ENCODE measurements around the gene RCSD1. TPM values are rescaled to one million over a fixed set of nuclear protein-coding genes. Genes with fewer than 3 reads are reported as not detected.

The RCSD1 gene
- total RNA-seq, 2 donors from 2014 or later = 2.8 to 13.8 TPM

DNA sequence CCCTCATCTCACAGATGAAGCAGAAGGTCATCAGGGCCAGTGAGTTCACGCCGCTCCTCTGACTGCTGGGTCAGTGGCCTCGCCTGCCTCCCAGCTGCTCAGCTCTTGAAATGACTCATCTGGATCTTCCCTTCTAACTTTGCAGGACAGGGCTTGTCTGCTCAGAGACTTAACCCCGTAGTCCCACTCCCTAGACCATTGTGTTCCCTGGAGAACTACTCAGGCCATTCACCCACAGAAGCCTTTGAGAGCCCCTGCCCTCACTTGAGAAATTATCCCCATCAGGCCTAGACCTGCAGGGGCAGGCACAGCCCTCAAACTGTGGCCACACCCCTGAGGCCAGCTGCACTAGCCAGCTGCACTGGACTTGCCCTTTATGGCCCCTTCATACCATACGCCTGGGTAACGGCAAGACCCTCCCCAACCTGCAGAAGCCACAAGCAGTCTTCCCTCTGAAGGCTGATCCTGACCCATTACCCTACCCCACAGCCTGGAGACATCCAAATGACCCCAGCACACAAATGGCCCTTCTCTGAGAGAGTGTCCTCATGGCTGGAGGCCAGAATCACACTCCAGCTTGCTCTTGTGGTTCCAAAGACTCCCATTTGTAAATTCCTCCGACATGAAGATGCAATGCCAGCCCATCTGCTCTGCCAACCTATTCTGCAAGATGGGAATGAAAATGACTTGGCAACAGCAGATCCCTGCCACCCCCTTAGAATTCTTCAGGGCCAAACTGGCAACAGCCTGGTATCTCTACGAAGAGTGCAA is 33.2 kb downstream of the RCSD1 start:
- no peak for DNase-seq (ENCODE audit: low spot score)
- Histone ChIP-seq H3K27me3 (replicated peaks; ENCODE audit: insufficient read depth) (no peaks in the 10 kb centered on the region), H3K9me3 (no peaks in the 10 kb centered on the region), H3K4me3 (no peak overlapping the region), H3K27ac (no peak overlapping the region), H3K4me1 (replicated peaks) (peaks cover 3% of the 10 kb centered on the region), H3K36me3 (no peaks in the 10 kb centered on the region)
- intact Hi-C loops (cut with DNase I) = no loop called here
- TF ChIP-seq, protein P1, sequence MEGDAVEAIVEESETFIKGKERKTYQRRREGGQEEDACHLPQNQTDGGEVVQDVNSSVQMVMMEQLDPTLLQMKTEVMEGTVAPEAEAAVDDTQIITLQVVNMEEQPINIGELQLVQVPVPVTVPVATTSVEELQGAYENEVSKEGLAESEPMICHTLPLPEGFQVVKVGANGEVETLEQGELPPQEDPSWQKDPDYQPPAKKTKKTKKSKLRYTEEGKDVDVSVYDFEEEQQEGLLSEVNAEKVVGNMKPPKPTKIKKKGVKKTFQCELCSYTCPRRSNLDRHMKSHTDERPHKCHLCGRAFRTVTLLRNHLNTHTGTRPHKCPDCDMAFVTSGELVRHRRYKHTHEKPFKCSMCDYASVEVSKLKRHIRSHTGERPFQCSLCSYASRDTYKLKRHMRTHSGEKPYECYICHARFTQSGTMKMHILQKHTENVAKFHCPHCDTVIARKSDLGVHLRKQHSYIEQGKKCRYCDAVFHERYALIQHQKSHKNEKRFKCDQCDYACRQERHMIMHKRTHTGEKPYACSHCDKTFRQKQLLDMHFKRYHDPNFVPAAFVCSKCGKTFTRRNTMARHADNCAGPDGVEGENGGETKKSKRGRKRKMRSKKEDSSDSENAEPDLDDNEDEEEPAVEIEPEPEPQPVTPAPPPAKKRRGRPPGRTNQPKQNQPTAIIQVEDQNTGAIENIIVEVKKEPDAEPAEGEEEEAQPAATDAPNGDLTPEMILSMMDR (IDR thresholded peaks at IDR 0.05) = no peak
- TF ChIP-seq POLR2A (IDR thresholded peaks at IDR 0.05) (no peak), POLR2AphosphoS5 (IDR thresholded peaks at IDR 0.05) (no peak)
- 51% methylated on average over 8 of the region's 8 CpGs for WGBS

DNA sequence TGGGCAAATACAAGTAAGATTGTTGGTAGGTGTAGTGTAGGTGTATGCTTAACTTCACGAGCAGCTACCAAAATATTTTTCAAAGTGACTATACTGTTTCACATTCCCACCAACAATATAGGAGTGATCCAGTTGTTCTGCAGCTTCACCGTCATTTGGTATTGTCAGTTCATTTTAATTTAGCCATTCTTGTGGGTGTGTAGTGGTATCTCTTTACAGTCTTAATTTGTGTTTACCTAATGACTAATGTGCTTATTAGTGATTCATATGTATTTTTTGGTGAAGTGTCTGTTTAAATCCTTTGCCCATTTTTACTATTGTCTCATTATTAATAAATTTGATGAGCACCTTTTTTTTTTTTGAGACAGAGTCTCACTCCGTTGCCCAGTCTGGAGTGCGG is 35.4 kb downstream of the RCSD1 start:
- peaks cover 3% of the 10 kb centered on the region for H3K4me1 ChIP-seq (replicated peaks)

DNA sequence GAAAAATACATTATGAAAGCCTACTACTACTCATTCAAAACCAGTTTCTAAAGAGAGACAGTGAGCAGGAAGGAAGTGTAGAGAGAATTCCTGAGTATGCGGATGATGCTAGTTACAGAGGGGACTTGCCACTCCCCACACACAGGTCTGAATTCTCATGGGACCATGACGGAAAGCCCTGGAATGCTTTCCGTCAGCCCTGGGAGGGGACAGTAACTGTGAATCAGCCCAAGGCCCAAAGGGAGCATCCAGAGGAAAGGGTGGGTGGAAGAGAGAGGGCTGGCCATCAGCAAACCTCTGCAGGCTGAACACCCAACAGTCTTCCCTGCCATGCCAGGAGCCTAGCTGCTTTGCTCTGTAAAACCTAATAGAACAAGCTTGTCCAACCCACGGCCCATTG is 36.4 kb downstream of the RCSD1 start:
- 88% methylated on average over 4 of the region's 4 CpGs for WGBS
- peaks cover 3% of the 10 kb centered on the region for H3K4me1 ChIP-seq (replicated peaks)
- intact Hi-C loops (cut with DNase I) = no loop called here

More for the DNA sequence above, 35.4 kb downstream of the RCSD1 start:
- WGBS = 92% methylated on average over 4 of the region's 4 CpGs
- Histone ChIP-seq H3K9me3 (no peaks in the 10 kb centered on the region), H3K27me3 (replicated peaks; ENCODE audit: insufficient read depth) (no peaks in the 10 kb centered on the region), H3K36me3 (no peaks in the 10 kb centered on the region), H3K27ac (no peak overlapping the region), H3K4me3 (no peak overlapping the region)
- DNase-seq (ENCODE audit: low spot score) = no peak
- no peak for TF ChIP-seq POLR2A (IDR thresholded peaks at IDR 0.05)
- TF ChIP-seq, protein P1 (IDR thresholded peaks at IDR 0.05) = no peak
- TF ChIP-seq POLR2AphosphoS5 (IDR thresholded peaks at IDR 0.05) = no peak
- intact Hi-C loops (cut with DNase I) = no loop called here

DNA sequence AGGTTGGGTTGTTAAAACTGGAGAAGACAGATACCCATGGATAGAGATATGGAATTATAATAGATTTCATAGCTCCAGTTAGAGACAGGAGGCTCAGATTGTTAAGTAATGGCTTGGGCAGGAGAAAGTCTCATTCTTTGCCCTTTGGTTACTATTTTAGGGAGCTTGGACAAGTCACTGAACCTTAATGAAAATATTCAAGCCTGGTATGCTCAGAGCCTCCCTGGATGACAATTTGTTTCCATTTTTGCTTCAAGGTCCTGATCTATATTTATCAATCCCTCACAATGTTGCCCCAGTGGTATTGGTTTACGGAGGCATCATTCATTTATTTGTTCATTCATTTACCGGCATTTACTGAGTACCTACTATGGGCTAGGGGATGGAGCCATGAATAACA is 37.5 kb downstream of the RCSD1 start:
- no peak for DNase-seq (ENCODE audit: low spot score)
- no peaks in the 10 kb centered on the region for H3K36me3 ChIP-seq
- no peak overlapping the region for H3K27ac ChIP-seq
- 93% methylated on average over 2 of the region's 2 CpGs for WGBS
- TF ChIP-seq POLR2AphosphoS5 (IDR thresholded peaks at IDR 0.05) (no peak), POLR2A (IDR thresholded peaks at IDR 0.05) (no peak)
- TF ChIP-seq, protein P1 (IDR thresholded peaks at IDR 0.05) = no peak
- no peak overlapping the region for H3K4me3 ChIP-seq
- no peaks in the 10 kb centered on the region for H3K27me3 ChIP-seq (replicated peaks; ENCODE audit: insufficient read depth)
- H3K4me1 ChIP-seq (replicated peaks) = peaks cover 3% of the 10 kb centered on the region
- H3K9me3 ChIP-seq = no peaks in the 10 kb centered on the region
- intact Hi-C loops (cut with DNase I) = no loop called here

More for the DNA sequence above, 36.4 kb downstream of the RCSD1 start:
- no peak for DNase-seq (ENCODE audit: low spot score)
- Histone ChIP-seq H3K9me3 (no peaks in the 10 kb centered on the region), H3K27ac (no peak overlapping the region), H3K4me3 (no peak overlapping the region), H3K27me3 (replicated peaks; ENCODE audit: insufficient read depth) (no peaks in the 10 kb centered on the region), H3K36me3 (no peaks in the 10 kb centered on the region)
- TF ChIP-seq, protein P1 (IDR thresholded peaks at IDR 0.05) = no peak
- TF ChIP-seq POLR2A (IDR thresholded peaks at IDR 0.05) (no peak), POLR2AphosphoS5 (IDR thresholded peaks at IDR 0.05) (no peak)

DNA sequence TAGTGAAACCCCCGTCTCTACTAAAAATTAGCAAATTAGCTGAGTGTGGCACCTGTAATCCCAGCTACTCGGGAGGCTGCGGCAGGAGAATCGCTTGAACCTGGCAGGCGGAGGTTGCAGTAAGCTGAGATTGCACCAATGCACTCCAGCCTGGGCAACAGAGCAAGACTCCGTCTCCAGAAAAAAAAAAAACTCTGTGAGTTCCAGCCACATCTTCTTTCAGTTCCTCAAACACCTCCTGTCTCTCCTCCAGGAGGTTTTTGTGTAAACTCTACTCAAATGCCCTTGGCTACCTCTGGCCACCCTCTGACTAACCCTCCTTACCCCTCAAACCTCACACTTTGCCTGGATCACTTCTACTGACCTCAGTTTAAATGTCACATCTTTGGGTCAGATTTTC is 38.1 kb downstream of the RCSD1 start:
- no peaks in the 10 kb centered on the region for H3K27me3 ChIP-seq (replicated peaks; ENCODE audit: insufficient read depth)
- no peaks in the 10 kb centered on the region for H3K36me3 ChIP-seq
- 89% methylated on average over 6 of the region's 6 CpGs for WGBS
- TF ChIP-seq, protein P1 (IDR thresholded peaks at IDR 0.05) = no peak
- no peak for TF ChIP-seq POLR2AphosphoS5 (IDR thresholded peaks at IDR 0.05)
- TF ChIP-seq POLR2A (IDR thresholded peaks at IDR 0.05) = no peak
- H3K9me3 ChIP-seq = no peaks in the 10 kb centered on the region
- no peak for DNase-seq (ENCODE audit: low spot score)
- no peak overlapping the region for H3K27ac ChIP-seq
- intact Hi-C loops (cut with DNase I) = no loop called here
- no peaks in the 10 kb centered on the region for H3K4me1 ChIP-seq (replicated peaks)
- H3K4me3 ChIP-seq = no peak overlapping the region

All from prostate gland (tissue), 2 donors.